ENCODE data around the gene ABHD17A. TPM values are rescaled to one million over a fixed set of nuclear protein-coding genes. Genes with fewer than 3 reads are reported as not detected.
"Not testable (repeated sequence)": the region's sequence is repeated elsewhere in the genome, so short reads cannot be mapped to it uniquely, and the experiment has no call there.

The ABHD17A gene
- total RNA-seq (ENCODE audit: unreplicated experiment): 283 TPM
- long read RNA-seq, partial matches to known transcripts: 10 of 10 reads
- long read RNA-seq, other reads (novel, unspliced or antisense): 0 of 10 reads

- H3K4me1 Mint-ChIP-seq (ENCODE audit: unreplicated experiment): peaks cover 25% of the 10 kb centered on the region
Observed at GRCh38 chr19:1885398-1886119, at the start of gene ABHD17A. Gene ABHD17A (minus strand): TSS chr19:1885496. CDS start chr19:1881566, 3,930 bp downstream.

GRCh38 chr19:1933942-1934341 lies 48.6 kb upstream of the ABHD17A start:
- H3K4me3 Mint-ChIP-seq (ENCODE audit: unreplicated experiment): peak overlapping the region; percentile 24
- DNase-seq (ENCODE audit: low spot score): no peak
- peaks cover 7% of the 10 kb centered on the region for H3K27me3 Mint-ChIP-seq (ENCODE audit: unreplicated experiment)
- no peak for TF ChIP-seq CTCF (IDR thresholded peaks at IDR 0.05; ENCODE audit: unreplicated experiment)
- peaks cover 31% of the 10 kb centered on the region for H3K36me3 Mint-ChIP-seq (ENCODE audit: low read depth, unreplicated experiment)
- no peak overlapping the region for H3K27ac Mint-ChIP-seq (ENCODE audit: unreplicated experiment)
- H3K4me1 Mint-ChIP-seq (ENCODE audit: unreplicated experiment): peaks cover 16% of the 10 kb centered on the region
- no peaks in the 10 kb centered on the region for H3K9me3 Mint-ChIP-seq (ENCODE audit: unreplicated experiment)

More at GRCh38 chr19:1885398-1886119, at the start of gene ABHD17A:
- H3K9me3 Mint-ChIP-seq (ENCODE audit: unreplicated experiment): not testable (repeated sequence)
- Mint-ChIP-seq H3K36me3 (ENCODE audit: low read depth, unreplicated experiment) (peaks cover 19% of the 10 kb centered on the region), H3K4me3 (ENCODE audit: unreplicated experiment) (peak within 1 kb of the TSS; percentile 100), H3K27ac (ENCODE audit: unreplicated experiment) (peak within 1 kb of the TSS; percentile 100), H3K27me3 (ENCODE audit: unreplicated experiment) (peaks cover 28% of the 10 kb centered on the region)
- peak; percentile 94 for DNase-seq (ENCODE audit: low spot score)

GRCh38 chr19:1933244-1933643 lies 47.9 kb upstream of the ABHD17A start:
- no peak overlapping the region for H3K4me3 Mint-ChIP-seq (ENCODE audit: unreplicated experiment)
- peaks cover 31% of the 10 kb centered on the region for H3K36me3 Mint-ChIP-seq (ENCODE audit: low read depth, unreplicated experiment)
- H3K27ac Mint-ChIP-seq (ENCODE audit: unreplicated experiment): no peak overlapping the region
- peaks cover 7% of the 10 kb centered on the region for H3K27me3 Mint-ChIP-seq (ENCODE audit: unreplicated experiment)
- no peak for TF ChIP-seq CTCF (IDR thresholded peaks at IDR 0.05; ENCODE audit: unreplicated experiment)
- H3K9me3 Mint-ChIP-seq (ENCODE audit: unreplicated experiment): no peaks in the 10 kb centered on the region
- peaks cover 16% of the 10 kb centered on the region for H3K4me1 Mint-ChIP-seq (ENCODE audit: unreplicated experiment)
- no peak for DNase-seq (ENCODE audit: low spot score)

- no peak overlapping the region for H3K27ac Mint-ChIP-seq (ENCODE audit: unreplicated experiment)
- TF ChIP-seq CTCF (IDR thresholded peaks at IDR 0.05; ENCODE audit: unreplicated experiment): no peak
- H3K4me3 Mint-ChIP-seq (ENCODE audit: unreplicated experiment): peak overlapping the region; percentile 42
- H3K27me3 Mint-ChIP-seq (ENCODE audit: unreplicated experiment): peaks cover 7% of the 10 kb centered on the region
- no peaks in the 10 kb centered on the region for H3K9me3 Mint-ChIP-seq (ENCODE audit: unreplicated experiment)
- H3K4me1 Mint-ChIP-seq (ENCODE audit: unreplicated experiment): peaks cover 16% of the 10 kb centered on the region
- DNase-seq (ENCODE audit: low spot score): no peak
- H3K36me3 Mint-ChIP-seq (ENCODE audit: low read depth, unreplicated experiment): peaks cover 34% of the 10 kb centered on the region
Observed at GRCh38 chr19:1932395-1932794, 47.1 kb upstream of the ABHD17A start.

- Mint-ChIP-seq H3K9me3 (ENCODE audit: unreplicated experiment) (no peaks in the 10 kb centered on the region), H3K27me3 (ENCODE audit: unreplicated experiment) (peaks cover 7% of the 10 kb centered on the region), H3K4me3 (ENCODE audit: unreplicated experiment) (peak overlapping the region; percentile 69), H3K27ac (ENCODE audit: unreplicated experiment) (no peak overlapping the region), H3K4me1 (ENCODE audit: unreplicated experiment) (peaks cover 13% of the 10 kb centered on the region), H3K36me3 (ENCODE audit: low read depth, unreplicated experiment) (peaks cover 30% of the 10 kb centered on the region)
- DNase-seq (ENCODE audit: low spot score): no peak
- no peak for TF ChIP-seq CTCF (IDR thresholded peaks at IDR 0.05; ENCODE audit: unreplicated experiment)
Observed at GRCh38 chr19:1931445-1931844, 46.1 kb upstream of the ABHD17A start.
